Rectal smooth muscle tissue (tissue), 1 donor: ENCODE results near the gene EDEM3.

ENCODE experiments used
- H3K27ac ChIP-seq: one replicate; pipeline ENCODE4 v1.7.0; 2013; ENCODE audit warnings: low read depth, low read length, inconsistent platforms
- H3K27me3 ChIP-seq: one replicate; pipeline ENCODE4 v1.7.0; 2013; ENCODE audit warnings: low read length; ENCODE audit not compliant: control insufficient read depth, insufficient read depth
- H3K36me3 ChIP-seq: one replicate; pipeline ENCODE4 v1.7.0; 2013; ENCODE audit warnings: low read length; ENCODE audit not compliant: control insufficient read depth, insufficient read depth
- H3K4me1 ChIP-seq: one replicate; pipeline ENCODE4 v1.7.0; 2013; ENCODE audit warnings: low read length; ENCODE audit not compliant: control insufficient read depth, insufficient read depth
- H3K4me3 ChIP-seq: one replicate; pipeline ENCODE4 v1.7.0; 2013; ENCODE audit warnings: low read length
- H3K9ac ChIP-seq: one replicate; pipeline ENCODE4 v1.7.0; 2013; ENCODE audit warnings: low read length

The EDEM3 gene

DNA sequence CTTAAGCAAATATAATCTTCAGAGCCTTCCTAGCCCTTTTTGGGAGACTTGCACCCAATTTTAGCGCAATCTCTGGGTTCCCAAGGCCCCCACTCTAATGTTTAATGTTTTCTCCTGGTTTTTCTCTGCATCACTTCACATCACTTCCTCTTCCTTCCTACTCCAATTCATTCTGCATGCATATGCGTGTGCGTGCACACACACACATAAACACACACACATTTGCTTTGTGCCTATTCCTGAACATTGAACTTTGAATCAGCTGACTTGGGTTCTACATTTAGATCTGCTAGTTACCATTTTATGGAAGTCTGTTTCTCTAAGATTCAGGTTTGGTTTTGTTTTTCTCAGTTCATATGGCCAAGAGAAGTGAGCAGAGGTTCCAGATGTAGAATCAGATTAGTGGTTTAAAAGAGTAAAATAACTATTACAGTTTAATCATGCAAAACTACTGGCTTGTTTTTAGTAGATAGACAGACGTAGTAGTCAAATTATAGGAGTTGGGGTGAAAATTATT lies 7.4 kb upstream of the EDEM3 start:
- Histone ChIP-seq H3K27me3 (no peaks in the 10 kb centered on the region), H3K4me1 (no peaks in the 10 kb centered on the region), H3K27ac (no peak overlapping the region), H3K9ac (no peak overlapping the region), H3K4me3 (no peak overlapping the region), H3K36me3 (no peaks in the 10 kb centered on the region)

DNA sequence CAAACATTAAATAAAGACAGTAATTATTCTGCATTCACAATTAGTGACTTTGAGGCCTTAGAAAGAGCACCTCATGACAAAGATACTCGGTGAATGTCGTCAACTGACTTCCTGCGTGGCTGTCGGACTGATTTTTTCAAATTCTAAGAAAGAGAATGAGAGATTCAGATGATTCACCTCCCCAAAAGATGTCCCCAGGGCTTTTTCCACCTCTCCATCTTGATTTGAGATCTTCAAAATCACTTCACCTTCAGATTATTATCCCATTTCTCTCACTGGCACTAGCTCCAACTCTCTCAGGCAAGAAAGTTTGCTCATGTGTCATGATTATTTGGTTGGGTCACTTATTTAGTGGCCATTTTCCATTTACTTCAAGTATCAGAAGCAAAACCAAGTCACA lies 5.0 kb upstream of the EDEM3 start:
- H3K9ac ChIP-seq: no peak overlapping the region
- no peak overlapping the region for H3K27ac ChIP-seq
- no peaks in the 10 kb centered on the region for H3K4me1 ChIP-seq
- no peaks in the 10 kb centered on the region for H3K36me3 ChIP-seq
- H3K27me3 ChIP-seq: no peaks in the 10 kb centered on the region
- no peak overlapping the region for H3K4me3 ChIP-seq

DNA sequence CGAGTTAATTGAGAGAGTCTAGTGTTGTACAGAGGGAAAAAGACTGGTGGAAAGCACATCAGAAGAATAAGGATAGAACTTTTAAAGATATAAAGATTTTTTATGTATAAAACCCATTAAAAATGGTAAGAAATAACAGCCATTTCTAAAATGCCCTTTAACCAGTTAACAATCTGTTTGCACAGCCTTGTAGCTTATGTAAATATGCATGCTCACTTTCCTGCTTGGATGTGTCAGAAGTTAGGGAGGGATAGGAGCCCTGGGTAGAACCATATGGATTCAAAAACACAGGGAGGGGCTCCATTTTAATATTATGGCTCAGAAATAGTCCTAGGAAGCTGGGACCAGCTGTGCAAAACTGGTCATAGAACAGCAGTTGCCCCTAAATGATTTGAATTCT lies 4.5 kb upstream of the EDEM3 start:
- no peak overlapping the region for H3K9ac ChIP-seq
- no peaks in the 10 kb centered on the region for H3K27me3 ChIP-seq
- H3K4me3 ChIP-seq: no peak overlapping the region
- no peaks in the 10 kb centered on the region for H3K36me3 ChIP-seq
- H3K4me1 ChIP-seq: no peaks in the 10 kb centered on the region
- no peak overlapping the region for H3K27ac ChIP-seq

DNA sequence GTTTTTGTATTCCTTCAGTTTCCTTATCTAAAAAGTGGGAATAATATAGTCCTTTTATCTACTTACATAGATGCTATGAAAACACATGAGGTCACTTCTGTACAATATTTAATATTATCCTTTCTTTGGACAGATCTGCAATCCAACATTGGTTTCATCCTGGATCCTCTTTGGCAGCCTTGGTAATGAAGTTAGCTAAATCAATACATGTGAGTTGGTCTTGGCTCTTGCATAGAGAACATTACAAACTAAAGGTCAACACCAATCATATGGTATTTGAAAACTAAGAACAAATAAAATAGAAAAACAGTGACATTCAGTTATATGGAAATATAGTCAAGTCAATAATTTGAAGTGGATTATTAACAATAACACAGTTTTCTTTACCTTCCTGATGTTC lies 3.2 kb upstream of the EDEM3 start:
- Histone ChIP-seq H3K9ac (no peak overlapping the region), H3K27ac (no peak overlapping the region)

DNA sequence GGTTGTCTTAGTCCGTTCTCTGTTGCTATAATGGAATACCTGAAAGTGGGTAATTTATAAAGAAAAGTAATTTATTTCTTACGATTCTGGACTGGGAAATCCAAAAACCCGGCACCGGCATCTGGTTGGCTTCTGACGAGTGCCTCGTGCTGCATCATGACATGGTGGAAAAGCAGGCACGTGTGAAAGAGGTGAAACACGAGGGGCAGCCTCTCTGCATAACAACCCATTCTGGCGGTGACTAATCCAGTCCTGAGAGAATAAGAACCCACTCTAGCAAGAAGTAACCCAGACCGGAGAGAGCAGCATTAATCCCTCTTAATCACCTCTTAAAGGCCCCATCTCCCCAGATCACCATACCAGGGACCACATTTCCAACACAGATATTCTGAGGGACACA lies 2.7 kb upstream of the EDEM3 start:
- Histone ChIP-seq H3K4me3 (no peak overlapping the region), H3K4me1 (peaks cover 4% of the 10 kb centered on the region), H3K27ac (no peak overlapping the region), H3K36me3 (no peaks in the 10 kb centered on the region), H3K9ac (no peak overlapping the region), H3K27me3 (no peaks in the 10 kb centered on the region)

More for the DNA sequence above, 3.2 kb upstream of the EDEM3 start:
- Histone ChIP-seq H3K36me3 (no peaks in the 10 kb centered on the region), H3K4me1 (peaks cover 4% of the 10 kb centered on the region), H3K27me3 (no peaks in the 10 kb centered on the region), H3K4me3 (no peak overlapping the region)

DNA sequence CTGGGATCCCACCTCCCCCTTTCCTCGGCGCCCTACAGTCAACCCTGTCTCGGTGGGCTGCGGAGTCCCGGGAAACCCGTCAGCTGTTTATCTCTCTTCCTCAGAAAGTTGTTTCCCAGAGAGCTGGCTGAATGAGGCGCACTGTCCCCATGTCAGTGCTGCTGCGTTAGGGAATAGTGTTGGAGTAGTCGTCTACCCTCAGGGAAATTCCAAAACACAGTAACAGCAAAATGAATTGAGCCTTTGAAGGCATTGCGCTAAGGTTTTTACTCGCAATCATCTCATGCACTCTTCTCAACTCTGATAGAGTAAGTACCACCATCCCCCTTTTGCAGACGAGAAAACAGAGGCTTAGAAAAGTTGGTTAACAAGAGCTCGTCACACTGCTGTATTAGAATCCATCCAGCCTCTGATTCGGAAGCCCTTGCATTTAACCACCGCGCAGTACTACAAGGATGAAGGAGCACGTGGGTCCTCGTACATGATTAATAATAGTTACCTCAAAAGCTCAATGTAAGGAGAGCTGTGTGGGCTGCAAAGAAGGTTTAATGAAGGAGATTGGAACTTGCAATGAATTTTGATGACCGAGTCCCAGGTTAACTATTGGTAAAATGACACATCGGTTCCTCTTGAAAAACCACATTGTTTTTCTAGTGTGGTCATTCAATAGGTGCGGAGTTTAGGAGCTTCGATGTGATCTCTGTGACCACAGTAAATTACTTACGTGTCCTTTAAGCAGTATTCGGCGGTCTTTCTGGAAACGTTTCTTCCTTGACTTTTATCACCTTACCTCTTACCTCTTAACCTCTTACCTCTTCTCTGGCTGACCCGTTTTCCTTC lies 788 bp upstream of the EDEM3 start:
- H3K9ac ChIP-seq: peak overlapping the region; percentile 26
- peak overlapping the region; percentile 57 for H3K27ac ChIP-seq
- H3K36me3 ChIP-seq: no peaks in the 10 kb centered on the region
- peak overlapping the region; percentile 77 for H3K4me3 ChIP-seq
- H3K4me1 ChIP-seq: peaks cover 4% of the 10 kb centered on the region
- H3K27me3 ChIP-seq: no peaks in the 10 kb centered on the region

DNA sequence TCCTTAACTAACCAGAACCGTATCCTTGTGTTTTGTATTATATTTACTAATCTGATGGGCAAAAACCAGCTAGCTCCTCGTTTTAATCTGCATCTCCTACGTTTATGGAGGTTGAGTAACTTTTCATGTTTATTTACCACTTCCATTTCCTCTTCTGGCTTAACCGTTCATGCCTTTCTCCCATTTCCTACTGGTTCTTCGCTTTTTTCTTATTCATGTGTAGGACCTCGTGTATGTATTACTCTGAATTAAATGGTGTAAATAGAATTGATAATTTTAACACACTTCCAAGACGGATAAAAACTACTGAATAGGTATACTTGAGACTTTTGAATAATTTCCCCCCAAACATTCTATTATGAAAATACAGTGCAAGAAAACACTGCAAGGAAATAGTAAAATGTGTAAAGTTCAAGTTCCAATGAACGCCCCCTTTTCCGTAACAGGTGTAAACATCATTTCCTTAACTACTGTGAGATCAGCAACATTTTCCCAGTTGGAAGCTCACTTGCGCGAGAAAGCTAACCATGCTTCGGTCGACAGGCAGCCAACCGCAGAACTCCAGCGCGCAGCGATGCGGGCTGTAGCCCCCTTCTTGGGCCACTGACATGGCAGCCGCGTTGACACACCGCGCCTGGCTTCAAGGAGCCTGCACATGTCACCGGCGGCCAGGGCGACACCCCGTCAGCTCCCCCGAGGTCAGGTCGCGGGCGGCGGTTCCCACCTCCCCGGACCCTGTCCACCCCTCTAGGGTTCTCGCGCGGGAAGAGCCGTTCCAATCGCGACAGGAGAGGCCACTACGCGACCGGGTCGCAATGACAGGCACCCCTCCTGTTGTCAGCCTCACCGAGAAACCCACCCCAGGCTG lies 816 bp downstream of the EDEM3 start:
- Histone ChIP-seq H3K4me1 (peaks cover 4% of the 10 kb centered on the region), H3K27me3 (no peaks in the 10 kb centered on the region)

DNA sequence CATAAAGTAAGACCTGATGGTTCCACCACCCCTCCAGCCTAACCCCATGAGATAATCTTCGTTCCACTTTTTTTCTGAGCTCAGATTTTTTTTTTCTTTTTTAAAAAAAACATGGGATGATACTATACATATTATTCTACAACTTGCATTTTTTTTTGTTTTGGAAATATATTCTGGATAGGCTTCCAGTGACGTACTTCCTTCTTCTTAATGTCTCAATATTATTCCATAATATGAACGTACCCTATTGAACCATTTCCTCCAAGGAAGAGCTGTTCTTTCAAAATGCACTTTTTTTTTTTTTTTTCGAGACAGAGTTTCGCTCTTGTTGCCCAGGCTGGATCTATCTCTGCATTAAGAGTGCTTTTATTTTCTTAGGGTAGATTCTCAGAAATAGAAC lies 1.5 kb downstream of the EDEM3 start:
- no peak overlapping the region for H3K9ac ChIP-seq
- H3K4me1 ChIP-seq: peaks cover 4% of the 10 kb centered on the region
- peak overlapping the region; percentile 97 for H3K4me3 ChIP-seq
- no peaks in the 10 kb centered on the region for H3K36me3 ChIP-seq
- H3K27ac ChIP-seq: no peak overlapping the region
- H3K27me3 ChIP-seq: no peaks in the 10 kb centered on the region

More for the DNA sequence above, 816 bp downstream of the EDEM3 start:
- peak overlapping the region; percentile 92 for H3K27ac ChIP-seq
- no peaks in the 10 kb centered on the region for H3K36me3 ChIP-seq
- peak overlapping the region; percentile 97 for H3K4me3 ChIP-seq
- H3K9ac ChIP-seq: peak overlapping the region; percentile 97

DNA sequence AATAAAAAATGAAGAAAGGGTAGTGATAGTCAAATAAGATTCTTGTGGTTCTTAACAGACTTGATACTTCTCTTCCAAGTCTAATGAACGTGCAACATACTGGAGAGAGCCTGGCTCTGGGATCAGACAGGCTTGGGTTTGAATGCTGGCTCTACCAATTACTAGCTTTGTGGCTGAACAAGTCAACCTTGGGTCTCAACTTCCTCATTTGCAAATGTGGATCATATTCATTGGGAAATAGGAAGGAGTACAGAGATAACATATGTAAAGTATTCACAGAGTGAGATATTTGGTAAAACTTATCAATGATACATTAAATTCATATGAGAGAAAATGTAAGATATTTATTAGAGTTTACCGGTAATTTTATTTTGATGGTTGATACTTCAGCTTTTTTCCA lies 2.0 kb downstream of the EDEM3 start:
- Histone ChIP-seq H3K9ac (no peak overlapping the region), H3K4me1 (peaks cover 4% of the 10 kb centered on the region), H3K27ac (no peak overlapping the region), H3K36me3 (no peaks in the 10 kb centered on the region), H3K27me3 (no peaks in the 10 kb centered on the region), H3K4me3 (no peak overlapping the region)

DNA sequence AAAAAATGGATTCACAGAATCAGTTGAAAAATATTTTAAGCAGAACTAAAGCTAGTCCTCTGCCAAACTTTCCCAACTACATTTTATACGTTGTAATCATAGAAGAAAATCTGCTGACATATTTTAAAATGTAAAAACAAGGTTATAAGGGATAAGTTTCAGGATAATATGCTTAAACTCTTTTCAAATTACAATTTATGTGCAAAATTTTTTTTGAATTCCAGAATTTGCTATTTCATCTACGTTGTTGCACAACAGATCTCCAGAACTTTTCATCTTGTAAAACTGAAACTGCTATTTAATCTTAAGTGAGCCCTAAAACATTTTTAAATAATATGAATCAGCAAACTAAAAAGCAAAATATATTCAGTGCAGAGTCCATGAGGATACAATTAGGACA lies 5.9 kb downstream of the EDEM3 start:
- Histone ChIP-seq H3K4me1 (peaks cover 4% of the 10 kb centered on the region), H3K27ac (no peak overlapping the region), H3K9ac (no peak overlapping the region), H3K4me3 (no peak overlapping the region), H3K36me3 (no peaks in the 10 kb centered on the region), H3K27me3 (no peaks in the 10 kb centered on the region)

DNA sequence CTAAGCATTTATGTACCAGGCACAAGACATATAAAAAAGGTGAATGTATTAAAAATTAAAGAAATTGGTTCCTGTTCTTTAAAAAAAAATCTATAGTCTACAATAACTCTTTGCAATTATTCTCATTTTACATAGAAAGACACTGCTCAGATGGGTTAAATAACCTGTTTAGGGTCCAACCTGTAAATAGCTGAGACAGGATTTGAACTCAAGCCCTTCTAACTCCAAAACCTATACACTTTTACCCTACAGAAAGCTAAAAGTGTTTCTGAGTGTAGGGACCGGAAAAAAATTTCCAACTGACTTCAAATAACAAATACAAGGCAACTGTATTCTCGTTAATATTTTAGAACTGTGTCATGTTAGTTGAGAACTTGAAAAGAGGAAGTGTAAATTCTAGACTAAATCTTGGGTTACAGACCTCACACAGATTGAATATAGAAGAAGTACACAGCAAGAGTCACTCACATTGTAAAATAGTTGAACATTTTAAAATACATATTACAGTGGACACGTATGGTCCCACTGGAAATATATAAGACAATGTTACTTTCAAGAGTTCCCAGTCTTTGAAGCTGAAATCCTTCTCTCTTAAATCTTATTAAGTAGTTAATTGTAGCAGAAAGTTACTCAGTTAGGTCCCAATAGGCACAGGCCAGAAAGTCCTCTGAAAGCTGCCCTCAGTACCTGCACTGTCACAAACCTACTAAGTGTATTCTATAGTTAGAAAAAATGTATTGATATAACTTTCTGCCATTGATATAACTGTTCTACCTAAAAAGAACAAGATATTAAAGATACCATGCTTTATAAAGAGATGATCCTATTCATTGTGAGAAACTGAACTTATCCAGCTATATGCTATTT lies 7.3 kb downstream of the EDEM3 start:
- Histone ChIP-seq H3K9ac (no peak overlapping the region), H3K27ac (no peak overlapping the region), H3K36me3 (no peaks in the 10 kb centered on the region)

More for the DNA sequence above, 7.3 kb downstream of the EDEM3 start:
- Histone ChIP-seq H3K4me1 (no peaks in the 10 kb centered on the region), H3K27me3 (no peaks in the 10 kb centered on the region), H3K4me3 (no peak overlapping the region)
